Measurements from ENCODE around the gene ZIC5.

- no peak for TF ChIP-seq CTCF (IDR thresholded peaks at IDR 0.05)
- TF ChIP-seq POLR2A (IDR thresholded peaks at IDR 0.05): no peak
- TF ChIP-seq POLR2AphosphoS5 (IDR thresholded peaks at IDR 0.05): no peak
Measured at GRCh38 chr13:99971576-99972189, at the start of gene ZIC5.

Data from transverse colon (tissue), 4 donors.